H54 (cell line): ENCODE measurements around the gene CDC42EP4.

ENCODE experiments used
- DNase-seq: peaks from one replicate; pipeline ENCODE4 v3.0.0; 2011; ENCODE audit warnings: low spot score, mixed read lengths; ENCODE audit not compliant: insufficient read length
- FAIRE-seq: peaks from 3 replicates; lab custom pipeline; 2011; peaks lifted over from hg19 to GRCh38; lab: Jason Lieb, UNC
- POLR2A ChIP-seq: IDR thresholded peaks from 2 replicates; pipeline ENCODE4 v1.6.1; 2011; ENCODE audit warnings: low read depth, mild to moderate bottlenecking, low read length

CDC42EP4 gene

DNA sequence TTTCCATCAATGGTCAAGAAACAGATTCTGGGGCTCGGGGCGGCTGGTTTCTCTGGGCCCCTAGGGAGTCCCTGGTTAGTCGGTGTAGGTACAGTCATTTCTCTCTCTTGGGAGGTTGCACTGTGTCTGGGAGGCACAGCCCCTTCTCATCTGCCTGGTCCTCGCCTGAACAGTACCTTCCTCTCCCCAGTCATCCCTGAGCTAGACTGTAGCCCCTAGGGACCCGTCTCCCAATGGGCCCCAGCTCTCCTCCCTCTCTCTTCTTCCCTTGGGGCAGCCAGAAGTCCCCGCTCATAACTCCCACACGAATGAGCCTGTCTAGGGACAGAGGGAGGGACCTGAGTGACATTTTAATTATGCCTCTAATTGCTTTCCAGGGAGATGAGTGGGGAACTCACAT is 29.9 kb downstream of the CDC42EP4 start:
- TF ChIP-seq POLR2A, result no peak
- FAIRE-seq (no peak), DNase-seq (no peak)

DNA sequence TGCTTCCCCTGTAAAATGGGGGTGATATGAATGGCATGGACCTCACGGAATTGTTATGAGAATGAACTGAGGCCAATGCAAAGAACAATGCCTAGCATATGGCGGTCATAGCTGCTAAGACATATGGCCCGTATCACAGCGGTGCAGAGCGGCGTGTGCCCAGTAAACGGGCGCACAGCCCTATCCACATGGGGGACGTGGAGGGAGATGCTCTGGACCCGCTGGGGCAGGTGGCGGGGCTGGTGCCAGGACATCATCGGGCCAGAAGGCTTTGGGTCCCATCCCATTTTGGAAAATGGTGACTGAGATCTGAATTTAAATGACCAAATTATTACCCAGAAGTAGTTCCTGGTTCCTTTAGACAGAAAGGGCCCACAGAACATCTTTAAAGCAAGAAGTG is 31.6 kb downstream of the CDC42EP4 start:
- no peak for DNase-seq
- no peak for FAIRE-seq
- no peak for TF ChIP-seq POLR2A

DNA sequence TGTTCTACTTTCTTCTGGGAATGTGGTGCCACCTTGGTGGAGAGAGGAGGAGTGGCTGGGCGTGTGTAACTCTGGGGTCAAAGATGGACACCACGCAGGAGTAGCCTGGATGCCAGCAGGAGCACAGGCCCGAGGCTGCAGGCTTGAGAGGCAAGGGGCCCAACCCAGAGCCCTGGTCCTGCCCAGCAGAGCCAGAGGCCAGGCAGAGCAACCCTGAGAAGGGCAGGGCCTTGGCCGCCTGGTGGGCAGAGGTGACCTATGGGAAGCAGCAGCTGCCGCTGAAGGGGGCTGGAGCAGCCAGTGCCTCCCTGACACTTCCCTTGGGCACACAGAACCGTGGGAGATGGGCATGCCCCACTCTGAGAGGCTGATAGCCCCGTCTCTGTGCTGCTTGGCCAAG is 32.1 kb downstream of the CDC42EP4 start:
- TF ChIP-seq POLR2A, result no peak
- FAIRE-seq (no peak), DNase-seq (no peak)

DNA sequence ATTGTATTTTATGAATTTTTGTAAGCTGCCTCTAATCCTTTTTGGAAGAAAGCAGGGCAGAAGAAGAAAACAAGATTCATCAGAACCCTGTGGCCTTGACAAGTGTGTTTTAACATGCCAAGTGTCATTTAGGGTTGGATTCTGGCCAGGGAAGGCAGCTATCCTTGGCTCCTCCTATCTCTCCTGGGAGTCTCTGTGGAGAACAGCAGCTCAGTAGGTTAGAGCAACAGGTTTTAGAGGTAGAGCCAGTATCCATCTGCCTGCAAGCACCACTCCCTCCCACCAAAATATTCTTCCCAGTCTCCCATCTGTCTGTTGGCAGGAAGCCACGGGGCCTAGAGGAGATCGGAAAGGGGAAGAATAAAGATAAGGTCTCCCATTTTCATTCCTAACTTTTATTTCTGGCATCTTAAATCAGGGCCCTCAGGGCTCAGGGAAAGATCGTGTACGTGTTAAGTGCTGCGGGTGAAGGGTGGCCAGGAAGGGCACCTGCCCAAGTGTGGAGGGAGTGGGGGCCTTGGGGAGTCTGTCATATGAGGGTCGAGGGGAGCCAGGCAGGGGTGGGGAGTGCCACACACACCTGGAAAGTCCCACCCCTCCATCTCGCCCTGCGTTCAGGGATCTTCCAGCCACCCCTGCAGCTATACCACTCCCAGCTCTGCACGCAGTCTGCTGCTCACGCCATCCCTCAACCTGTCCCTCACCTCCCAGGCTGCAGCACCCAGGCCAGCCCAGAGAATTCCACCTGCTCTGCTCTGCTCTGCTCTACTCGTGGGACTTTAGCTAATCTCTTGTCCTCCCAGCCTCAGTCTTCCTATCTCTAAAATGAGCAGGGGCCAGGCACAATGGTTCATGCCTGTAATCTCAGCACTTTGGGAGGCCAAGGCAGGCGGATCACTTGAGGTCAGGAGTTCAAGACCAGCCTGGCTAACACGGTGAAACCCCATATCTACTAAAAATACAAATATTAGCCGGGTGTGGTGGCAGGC is 33.0 kb downstream of the CDC42EP4 start:
- DNase-seq (no peak), FAIRE-seq (no peak)
- no peak for TF ChIP-seq POLR2A

DNA sequence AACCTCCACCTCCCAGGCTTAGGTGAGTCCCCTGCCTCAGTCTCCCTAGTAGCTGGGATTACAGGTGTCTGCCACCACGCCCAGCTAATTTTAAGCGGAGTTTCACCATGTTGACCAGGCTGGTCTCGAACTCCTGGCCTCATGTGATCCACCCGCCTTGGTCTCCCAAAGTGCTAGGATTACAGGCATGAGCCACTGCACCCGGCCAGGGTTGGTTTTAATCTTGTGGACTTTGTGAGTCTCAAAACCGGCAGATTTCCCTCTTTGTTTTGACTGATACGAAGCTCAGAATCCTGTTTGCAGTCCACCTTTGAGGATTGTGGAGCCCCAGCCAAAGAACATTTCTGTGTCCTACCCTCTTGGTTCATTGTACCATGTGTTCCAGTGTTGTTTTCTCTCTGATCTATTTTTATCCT is 33.7 kb downstream of the CDC42EP4 start:
- TF ChIP-seq POLR2A, result no peak
- FAIRE-seq (no peak), DNase-seq (no peak)

DNA sequence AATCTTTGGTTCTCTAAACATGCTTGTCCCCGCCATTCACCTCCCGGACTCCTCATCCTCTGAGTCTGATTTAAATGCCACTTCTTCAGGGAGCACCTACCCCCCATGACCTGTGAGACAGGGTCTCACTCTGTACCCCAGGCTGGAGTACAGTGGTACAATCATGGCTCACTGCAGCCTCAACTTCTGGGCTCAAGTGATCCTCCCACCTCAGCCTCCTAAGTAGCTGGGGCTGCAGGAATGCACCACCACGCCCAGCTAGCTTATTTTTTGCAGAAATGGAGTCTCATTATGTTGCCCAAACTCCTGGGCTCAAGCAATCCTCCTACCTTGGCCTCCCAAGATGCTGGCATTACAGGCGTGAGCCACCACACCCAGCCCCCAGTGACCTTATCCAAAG is 37.3 kb downstream of the CDC42EP4 start:
- no peak for TF ChIP-seq POLR2A
- FAIRE-seq, result no peak
- no peak for DNase-seq

DNA sequence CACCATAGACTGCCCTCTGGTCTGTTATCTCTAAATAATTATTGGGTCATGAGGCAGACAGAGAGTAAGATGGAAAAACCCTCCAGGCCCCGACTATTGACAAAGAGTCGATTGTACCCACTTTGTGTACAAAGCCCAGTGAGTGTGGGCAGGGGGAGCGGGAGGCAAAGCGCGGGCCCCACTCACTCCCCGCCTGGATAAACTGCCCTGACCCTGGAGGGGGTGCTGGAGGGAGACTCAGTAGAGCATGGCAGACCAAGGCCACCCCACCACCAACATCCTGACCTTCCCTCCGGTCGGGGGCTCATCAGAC is 38.9 kb downstream of the CDC42EP4 start:
- no peak for TF ChIP-seq POLR2A
- no peak for FAIRE-seq
- no peak for DNase-seq

DNA sequence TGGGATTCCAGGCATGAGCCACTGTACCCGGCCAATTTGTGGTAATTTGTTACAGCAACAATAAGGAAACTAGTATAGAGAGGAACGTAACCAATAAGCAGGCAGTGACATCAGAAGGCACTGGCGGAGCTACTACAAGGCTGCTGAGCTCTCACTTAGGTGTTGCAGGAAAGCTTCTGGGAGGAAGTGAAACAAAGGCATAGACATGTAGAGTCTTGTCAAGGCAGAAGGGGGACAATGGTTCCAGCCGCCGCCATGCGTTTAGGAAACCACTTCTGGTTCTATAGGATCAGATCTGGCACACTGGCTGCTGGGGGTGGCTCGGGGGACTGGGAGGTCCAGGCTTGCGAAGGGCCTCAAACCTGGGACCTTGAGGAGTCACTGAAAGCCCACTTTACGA is 40.7 kb downstream of the CDC42EP4 start:
- FAIRE-seq, result no peak
- TF ChIP-seq POLR2A, result no peak
- DNase-seq, result no peak

DNA sequence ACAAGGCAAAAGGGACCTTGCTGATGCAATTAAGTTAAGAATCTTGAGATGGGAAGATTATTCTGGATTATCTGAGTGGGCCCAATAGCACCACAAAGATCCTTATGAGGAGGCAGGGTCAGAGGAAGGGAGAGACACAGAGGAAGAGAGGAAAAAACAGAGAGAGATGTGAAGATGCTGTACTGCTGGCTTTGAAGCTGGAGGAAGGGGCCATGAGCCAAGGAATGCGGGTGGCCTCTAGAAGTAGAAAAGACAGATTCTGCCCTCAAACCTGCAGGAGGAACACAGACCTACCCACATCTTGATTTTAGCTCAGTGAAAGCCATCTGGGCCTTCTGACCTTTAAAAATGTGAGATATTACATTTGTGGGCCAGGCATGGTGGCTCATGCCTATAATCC is 42.0 kb downstream of the CDC42EP4 start:
- FAIRE-seq (no peak), DNase-seq (no peak)
- no peak for TF ChIP-seq POLR2A

DNA sequence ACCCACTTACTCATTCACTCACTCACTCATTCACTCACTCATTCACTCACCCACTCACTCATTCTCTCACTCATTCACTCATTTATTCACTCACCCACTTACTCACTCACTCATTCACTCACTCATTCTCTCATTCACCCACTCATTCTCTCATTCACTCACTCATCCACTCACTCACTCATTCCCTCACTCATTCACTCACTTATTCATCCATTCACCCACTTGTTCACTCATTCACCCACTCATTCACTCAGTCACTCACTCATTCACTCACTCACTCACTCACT is 42.5 kb downstream of the CDC42EP4 start:
- DNase-seq, result no peak
- no peak for TF ChIP-seq POLR2A
- FAIRE-seq, result no peak

DNA sequence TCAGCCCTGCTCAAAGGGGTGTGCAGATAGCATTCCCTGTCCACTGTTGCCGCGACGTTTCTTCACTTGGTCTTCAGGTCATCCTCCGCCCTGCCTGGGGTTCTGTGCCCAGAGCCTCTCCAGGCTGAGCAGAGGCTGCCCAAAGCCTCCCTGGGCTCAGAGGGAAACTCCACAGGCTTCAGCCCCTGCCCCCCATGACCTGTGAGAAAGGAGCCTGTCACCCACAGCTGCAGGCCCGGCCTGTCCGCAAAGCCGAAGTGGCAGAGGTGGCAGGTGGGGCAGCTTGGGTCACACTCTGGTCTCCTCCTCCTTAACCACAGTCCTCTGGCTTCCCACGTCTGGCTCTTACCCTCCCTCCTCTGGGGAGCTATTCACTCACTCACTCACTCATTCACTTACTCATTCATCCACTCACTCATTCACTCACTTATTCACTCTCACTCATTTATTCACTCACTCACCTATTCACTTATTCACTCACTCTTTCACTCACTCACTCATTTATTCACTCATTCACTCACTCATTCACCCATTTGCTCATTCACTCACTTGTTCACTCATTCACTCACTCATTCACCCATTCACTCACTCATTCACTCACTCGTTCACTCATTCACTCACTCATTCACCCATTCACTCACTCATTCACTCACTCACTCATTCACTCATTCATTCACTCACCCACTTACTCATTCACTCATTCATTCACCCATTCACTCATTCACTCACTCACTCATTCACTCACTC is 43.0 kb downstream of the CDC42EP4 start:
- no peak for TF ChIP-seq POLR2A
- FAIRE-seq (no peak), DNase-seq (no peak)

DNA sequence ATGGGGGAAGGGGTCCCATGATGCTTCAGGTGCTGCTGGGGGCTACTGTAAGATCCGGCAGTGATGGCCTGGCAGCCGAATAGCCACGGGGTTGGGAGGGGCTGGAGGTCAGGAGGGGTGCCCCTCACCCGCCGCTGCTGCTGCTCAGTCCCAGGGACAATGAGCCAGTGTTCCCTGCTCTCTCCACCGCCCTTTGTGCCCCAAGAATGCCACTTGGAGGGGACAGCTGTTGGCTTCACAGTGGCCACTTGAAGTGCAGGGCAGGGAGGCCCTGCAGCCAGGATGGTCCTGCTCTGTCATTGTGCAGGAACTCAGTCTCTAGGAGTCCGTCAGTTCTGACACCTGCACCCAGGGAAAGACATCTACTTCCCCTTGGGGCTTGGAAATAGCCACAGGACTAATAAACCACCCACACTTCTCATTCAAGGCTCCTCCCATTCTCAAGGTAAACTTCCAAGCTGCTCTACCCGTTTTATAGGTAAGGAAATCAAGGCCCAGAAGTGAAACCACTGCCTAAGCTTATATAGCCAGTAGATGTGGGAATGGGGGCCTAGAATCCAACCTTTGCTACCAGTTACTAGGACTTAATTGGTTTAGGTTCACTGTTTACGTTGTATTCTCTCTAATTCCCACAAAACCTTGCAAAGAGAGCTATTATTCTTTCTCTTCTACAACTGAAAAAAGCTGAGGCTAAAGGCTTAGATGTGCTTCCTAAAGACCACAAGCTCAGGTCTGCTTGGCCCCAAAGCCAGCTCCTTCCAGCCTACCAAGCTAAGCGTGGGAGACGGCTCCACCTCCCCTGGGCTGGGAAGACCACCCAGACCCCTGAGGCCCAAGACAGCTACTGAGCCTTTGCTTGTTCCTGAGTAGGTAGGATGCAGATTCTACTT is 43.9 kb downstream of the CDC42EP4 start:
- DNase-seq (no peak), FAIRE-seq (no peak)
- TF ChIP-seq POLR2A, result no peak

DNA sequence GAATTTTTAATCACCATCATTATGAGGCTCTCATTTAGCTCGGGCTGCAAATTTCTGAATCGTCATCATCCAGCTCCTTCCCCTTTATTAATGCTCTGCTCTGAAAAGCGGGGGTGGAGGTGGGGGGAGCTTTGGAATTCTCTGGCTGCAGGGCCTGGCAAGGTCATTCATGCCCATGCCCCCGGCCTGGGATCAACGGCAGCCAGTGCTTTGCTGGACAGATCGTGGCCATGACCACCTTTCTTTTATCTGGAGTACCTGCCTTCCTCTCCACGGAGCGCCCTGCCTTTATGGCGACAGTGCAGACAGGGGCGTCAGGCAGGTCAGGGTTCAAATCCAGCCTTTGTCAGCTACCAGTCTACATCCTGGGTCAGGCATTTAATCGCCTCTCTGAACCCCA is 45.0 kb downstream of the CDC42EP4 start:
- no peak for DNase-seq
- no peak for FAIRE-seq
- TF ChIP-seq POLR2A, result no peak
